ENCODE results near the gene SEC11C.

Gene SEC11C

GRCh38 chr18:59144483-59144882 lies 4.8 kb downstream of the SEC11C start:
- DNase-seq (ENCODE audit: low read depth), result no peak

GRCh38 chr18:59145055-59145454 lies 5.4 kb downstream of the SEC11C start:
- no peak for DNase-seq (ENCODE audit: low read depth)

GRCh38 chr18:59148192-59148591 lies 8.5 kb downstream of the SEC11C start:
- DNase-seq (ENCODE audit: low read depth), result no peak

- no peak for DNase-seq (ENCODE audit: low read depth)
Observed at GRCh38 chr18:59149007-59149406, 9.3 kb downstream of the SEC11C start.

- no peak for DNase-seq (ENCODE audit: low read depth)
Observed at GRCh38 chr18:59149416-59149815, 9.7 kb downstream of the SEC11C start.

- DNase-seq (ENCODE audit: low read depth), result no peak
Observed at GRCh38 chr18:59150236-59150635, 10.6 kb downstream of the SEC11C start.

GRCh38 chr18:59155153-59155552 lies 15.5 kb downstream of the SEC11C start:
- DNase-seq (ENCODE audit: low read depth), result peak; percentile 51

- DNase-seq (ENCODE audit: low read depth), result no peak
Observed at GRCh38 chr18:59156316-59156715, 16.6 kb downstream of the SEC11C start.

- no peak for DNase-seq (ENCODE audit: low read depth)
Observed at GRCh38 chr18:59159265-59159664, 19.6 kb downstream of the SEC11C start.

- no peak for DNase-seq (ENCODE audit: low read depth)
Observed at GRCh38 chr18:59159986-59160385, 20.3 kb downstream of the SEC11C start.

- no peak for DNase-seq (ENCODE audit: low read depth)
Observed at GRCh38 chr18:59172664-59173249, 33.1 kb downstream of the SEC11C start.

GRCh38 chr18:59177485-59177884 lies 37.8 kb downstream of the SEC11C start:
- DNase-seq (ENCODE audit: low read depth), result no peak

- DNase-seq (ENCODE audit: low read depth), result peak; percentile 64
Observed at GRCh38 chr18:59180150-59180845, 40.6 kb downstream of the SEC11C start.

- DNase-seq (ENCODE audit: low read depth), result no peak
Observed at GRCh38 chr18:59182673-59183072, 43.0 kb downstream of the SEC11C start.

GRCh38 chr18:59189008-59189407 lies 49.3 kb downstream of the SEC11C start:
- no peak for DNase-seq (ENCODE audit: low read depth)

GRCh38 chr18:59189746-59190145 lies 50.1 kb downstream of the SEC11C start:
- DNase-seq (ENCODE audit: low read depth), result no peak

GRCh38 chr18:59196161-59196725 lies 56.6 kb downstream of the SEC11C start:
- DNase-seq (ENCODE audit: low read depth), result no peak

- DNase-seq (ENCODE audit: low read depth), result no peak
Observed at GRCh38 chr18:59197636-59198035, 58.0 kb downstream of the SEC11C start.

- DNase-seq (ENCODE audit: low read depth), result no peak
Observed at GRCh38 chr18:59198215-59198614, 58.5 kb downstream of the SEC11C start.

GRCh38 chr18:59200787-59201186 lies 61.1 kb downstream of the SEC11C start:
- DNase-seq (ENCODE audit: low read depth), result no peak

GRCh38 chr18:59202258-59202820 lies 62.7 kb downstream of the SEC11C start:
- no peak for DNase-seq (ENCODE audit: low read depth)

GRCh38 chr18:59207506-59207905 lies 67.8 kb downstream of the SEC11C start:
- no peak for DNase-seq (ENCODE audit: low read depth)
